Dedifferentiated amniotic fluid mesenchymal stem cell (primary cell): Measurements from ENCODE around the gene COL6A2.
"Not testable (repeated sequence)": the region's sequence is repeated elsewhere in the genome, so short reads cannot be mapped to it uniquely, and the experiment has no call there.

ENCODE experiments used
- DNase-seq: peaks from one replicate; pipeline ENCODE4 v3.0.0-alpha.2; 2016; ENCODE audit errors: extremely low spot score

Gene COL6A2

GRCh38 chr21:46060596-46061061, 37.3 kb upstream of the COL6A2 start:
- peak; percentile 95 for DNase-seq

- DNase-seq: no peak
These were observed 36.8 kb upstream of the COL6A2 start for GRCh38 chr21:46061063-46061462.

DNA sequence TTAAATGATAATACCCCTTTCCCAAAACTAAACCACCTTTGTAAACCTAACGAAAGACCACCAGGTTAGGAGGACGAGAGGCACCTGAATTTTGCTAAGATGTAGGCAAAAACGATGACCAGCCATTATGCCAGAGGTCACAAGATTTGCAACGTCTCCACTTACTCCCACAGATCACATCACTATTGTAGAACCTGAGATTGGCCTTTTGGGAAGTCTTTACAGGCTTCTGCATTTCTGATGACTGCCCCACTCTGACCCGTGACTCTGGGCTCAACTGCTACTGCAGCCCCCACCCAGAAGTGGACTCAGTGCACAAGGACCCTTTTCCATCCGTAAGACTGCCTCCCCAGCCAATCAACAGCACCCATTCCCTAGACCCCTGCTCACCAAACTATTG, 36.4 kb upstream of the COL6A2 start:
- no peak for DNase-seq

DNA sequence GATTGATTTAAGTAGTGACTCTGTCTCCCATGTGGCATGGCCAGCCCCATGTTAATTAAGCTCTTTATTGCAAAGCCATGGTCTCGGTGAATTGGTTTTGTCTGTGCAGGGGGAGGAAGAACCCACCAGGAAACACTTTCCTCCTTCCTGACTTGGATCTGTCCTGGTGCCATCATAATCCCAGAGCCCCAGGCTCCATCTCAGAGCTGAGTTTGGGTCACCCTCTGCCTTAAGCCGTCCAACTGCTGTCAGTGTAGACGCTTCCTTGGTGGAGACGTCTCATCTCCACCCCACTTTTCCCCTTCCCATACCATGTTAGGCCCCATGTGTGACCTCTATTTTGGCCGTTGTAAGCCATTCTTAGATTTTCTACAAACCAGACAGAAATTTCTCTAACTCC, 36.0 kb upstream of the COL6A2 start:
- DNase-seq: no peak

- DNase-seq: no peak
These were observed 35.3 kb upstream of the COL6A2 start for GRCh38 chr21:46062471-46063211.

DNA sequence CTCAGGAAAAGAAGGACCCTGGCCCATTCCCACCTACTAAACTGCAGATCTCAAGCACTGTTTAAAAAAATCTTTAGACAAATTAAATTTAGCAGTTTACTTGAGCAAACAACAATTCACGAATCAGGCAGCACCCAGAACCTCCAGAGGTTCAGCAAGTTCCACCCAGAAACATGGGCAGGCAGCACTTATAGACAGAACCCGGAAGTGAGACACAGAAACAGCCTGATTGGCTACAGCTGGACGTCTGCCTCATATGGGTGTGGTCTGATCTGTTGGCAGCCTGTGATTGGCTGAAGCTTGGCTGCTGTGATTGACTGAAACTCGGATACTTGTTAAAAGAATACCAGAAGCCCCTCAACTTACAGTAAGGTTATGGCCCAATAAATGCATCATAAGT, 34.7 kb upstream of the COL6A2 start:
- no peak for DNase-seq

GRCh38 chr21:46063734-46064680, 33.9 kb upstream of the COL6A2 start:
- DNase-seq: no peak

DNA sequence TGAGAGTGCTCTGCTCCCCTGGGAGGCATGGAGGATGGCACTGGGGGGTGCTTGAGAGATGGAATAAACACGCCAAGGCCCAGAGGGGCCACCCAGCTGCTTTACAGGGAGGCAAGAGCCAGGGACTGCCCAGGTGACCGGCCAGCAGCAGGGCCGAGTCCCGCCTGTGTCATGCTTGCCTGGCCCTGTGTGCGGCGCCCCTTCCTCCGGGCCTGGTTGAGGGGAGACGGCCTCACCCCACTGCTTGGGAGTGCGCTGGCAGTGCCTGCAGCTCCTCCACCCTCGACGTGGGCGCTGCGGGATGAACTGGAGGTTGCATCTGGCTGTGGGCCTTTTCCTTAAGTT, 33.1 kb upstream of the COL6A2 start:
- no peak for DNase-seq

GRCh38 chr21:46065215-46065913, 32.5 kb upstream of the COL6A2 start:
- DNase-seq: peak; percentile 46

DNA sequence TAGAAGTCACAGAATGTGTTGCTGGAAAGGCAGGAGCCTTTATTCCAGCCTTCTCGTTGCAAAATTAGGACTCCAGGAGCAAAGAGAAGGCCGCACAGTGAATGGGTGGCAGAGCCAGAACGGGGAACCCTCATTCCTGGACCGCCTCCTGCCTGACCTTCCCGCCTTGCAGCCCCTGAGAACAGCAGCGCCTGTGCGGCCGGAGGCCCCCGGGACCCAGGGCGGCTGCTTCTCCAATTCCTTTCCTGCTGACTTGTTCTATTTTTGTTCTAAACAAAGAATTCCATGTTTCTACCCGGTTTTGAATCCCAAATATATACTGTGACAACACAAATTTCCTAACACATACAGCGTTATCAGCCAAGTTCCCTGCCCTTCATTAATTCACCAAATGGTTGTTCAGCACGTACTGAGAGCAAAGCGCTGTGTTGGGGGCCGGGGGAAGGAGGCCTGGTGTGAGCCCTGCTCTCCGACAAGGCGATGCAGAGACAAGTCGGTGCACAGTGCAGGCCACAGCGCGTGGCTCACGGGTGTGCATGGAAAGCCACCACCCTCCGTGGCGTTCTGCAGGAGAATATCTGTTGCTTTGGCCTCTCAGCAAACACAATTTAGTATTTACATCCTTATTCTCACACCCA, 31.9 kb upstream of the COL6A2 start:
- no peak for DNase-seq

DNA sequence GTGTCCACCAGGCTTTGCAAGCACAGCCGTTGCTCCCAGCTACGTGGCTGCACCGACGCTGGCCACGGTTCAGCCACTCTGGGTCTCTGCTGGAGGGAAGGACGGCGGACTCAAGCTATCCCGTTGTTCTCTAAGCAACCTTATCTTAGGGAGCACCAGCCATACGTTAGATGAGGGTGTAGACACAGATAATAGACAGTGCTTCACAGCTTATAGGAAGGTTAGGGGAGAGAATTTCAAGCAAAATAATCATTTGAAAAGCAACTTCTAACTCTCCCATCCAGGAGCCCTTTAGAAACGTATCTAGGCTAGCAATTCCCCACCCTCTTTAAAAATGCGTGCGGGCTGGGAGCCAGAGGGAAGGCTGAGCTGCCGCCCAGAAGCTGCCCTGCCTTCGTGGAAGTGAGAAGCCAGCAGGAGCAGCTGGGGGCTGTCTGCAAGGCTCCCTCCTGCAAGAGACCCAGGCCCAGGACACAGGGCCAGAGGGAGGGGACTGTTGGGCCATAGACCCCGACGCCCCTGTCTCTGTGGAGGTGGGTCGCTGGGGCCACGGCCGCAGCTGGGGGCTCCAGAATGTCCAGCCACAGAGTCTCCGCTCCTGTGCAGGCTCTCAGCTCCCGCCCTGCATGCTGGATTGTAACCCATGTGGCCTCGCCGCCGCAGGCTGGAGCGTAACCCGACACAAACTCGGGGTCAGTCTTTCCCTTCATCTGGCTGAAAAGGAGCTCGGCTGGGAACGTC, 31.2 kb upstream of the COL6A2 start:
- DNase-seq: no peak

- DNase-seq: no peak
These were observed 30.3 kb upstream of the COL6A2 start for GRCh38 chr21:46067505-46068201.

DNA sequence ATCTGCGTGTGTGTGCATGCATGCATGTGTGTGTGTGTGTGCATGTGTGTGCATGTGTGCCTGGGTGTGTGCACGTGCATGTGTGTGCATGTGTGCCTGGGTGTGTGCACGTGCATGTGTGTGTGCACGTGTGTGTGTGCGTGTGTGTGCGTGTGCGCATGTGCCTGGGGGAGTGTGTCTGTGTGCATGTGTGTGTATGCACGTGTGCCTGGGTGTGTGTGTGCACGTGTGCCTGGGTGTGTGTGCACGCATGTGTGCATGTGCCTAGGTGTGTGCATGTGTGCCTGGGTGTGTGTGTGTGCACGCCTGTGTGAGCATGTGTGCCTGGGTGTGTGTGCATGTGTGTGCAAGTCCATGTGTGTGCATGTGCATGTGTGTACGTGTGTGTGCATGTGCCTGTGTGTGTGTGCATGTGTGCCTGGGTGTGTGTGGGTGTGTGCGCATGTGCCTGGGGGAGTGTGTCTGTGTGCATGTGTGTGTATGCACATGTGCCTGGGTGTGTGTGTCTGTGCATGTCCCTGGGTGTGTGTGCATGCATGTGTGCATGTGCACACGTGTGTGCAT, 29.3 kb upstream of the COL6A2 start:
- no peak for DNase-seq

DNA sequence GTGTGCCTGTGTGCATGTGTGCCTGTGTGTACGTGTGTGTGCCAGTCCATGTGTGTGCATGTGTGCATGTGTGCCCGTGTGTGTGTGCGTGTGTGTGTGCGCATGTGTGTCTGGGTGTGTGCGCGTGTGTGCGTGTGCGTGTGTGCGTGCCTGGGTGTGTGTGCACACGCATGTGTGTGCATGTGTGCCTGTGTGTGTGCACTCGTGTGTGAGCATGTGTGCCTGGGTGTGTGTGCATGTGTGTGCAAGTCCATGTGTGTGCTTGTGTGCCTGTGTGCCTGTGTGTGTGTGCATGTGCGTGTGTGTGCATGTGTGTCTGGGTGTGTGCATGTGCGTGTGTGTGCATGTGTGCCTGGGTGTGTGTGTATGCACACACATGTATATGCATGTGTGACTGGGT, 28.7 kb upstream of the COL6A2 start:
- no peak for DNase-seq

- no peak for DNase-seq
These were observed 28.1 kb upstream of the COL6A2 start for GRCh38 chr21:46069719-46070279.

DNA sequence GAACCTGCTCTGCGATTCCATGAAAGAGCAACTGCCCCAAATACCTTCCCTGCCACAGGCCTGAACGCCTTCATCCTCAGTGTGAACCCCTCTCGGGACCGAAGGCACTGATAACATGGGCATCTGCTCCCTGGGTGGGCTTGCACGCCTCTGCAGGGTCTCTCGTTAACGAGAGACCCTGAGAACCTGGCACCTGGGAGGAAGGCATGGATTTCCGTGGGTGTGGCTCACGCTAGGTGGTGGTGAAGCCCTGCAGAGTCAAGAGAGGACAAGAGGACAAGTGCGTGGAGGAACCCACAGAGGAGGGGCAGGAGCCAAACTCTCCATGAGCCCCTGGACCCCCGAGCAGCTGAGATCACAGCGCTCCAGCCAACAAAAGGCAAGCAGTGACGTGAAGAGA, 26.8 kb upstream of the COL6A2 start:
- no peak for DNase-seq

- DNase-seq: not testable (repeated sequence)
These were observed 21.2 kb upstream of the COL6A2 start for GRCh38 chr21:46076724-46077123.

DNA sequence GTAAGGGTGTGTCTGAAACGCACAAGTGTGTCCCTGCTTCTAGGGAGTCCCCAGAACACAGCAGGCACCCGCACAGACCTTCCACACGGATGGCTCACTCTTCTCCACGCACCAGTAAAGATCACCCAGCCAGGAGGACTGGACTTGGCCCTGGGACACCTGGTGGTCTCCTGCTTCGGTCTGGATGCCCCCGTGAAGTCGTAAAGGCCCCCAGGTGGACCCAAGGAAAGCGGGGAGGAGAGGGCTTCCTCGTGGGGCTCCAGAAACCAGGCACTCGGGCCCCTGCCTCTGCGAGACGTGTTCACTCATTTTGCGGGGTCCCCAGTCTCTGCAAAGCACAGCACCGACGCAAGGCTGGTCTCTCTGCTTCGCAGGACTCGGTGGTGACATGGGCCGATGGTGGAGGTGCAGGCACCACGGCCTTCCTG, 20.2 kb upstream of the COL6A2 start:
- DNase-seq: no peak

- no peak for DNase-seq
These were observed 19.5 kb upstream of the COL6A2 start for GRCh38 chr21:46078322-46078977.
